PC-3 (cell line): ENCODE data around the gene PALD1.

Source experiments
- CTCF ChIP-seq: fragments of 300-600 bp; sonication (generic); conservative IDR thresholded peaks from 2 replicates; pipeline ENCODE4 v1.5.1; 2017; ENCODE audit warnings: antibody characterized with exemption, low read depth, mild to moderate bottlenecking, low read length
- EZH2 ChIP-seq: fragments of 300-600 bp; sonication (generic); IDR thresholded peaks from one replicate; pipeline ENCODE4 v1.6.1; 2017; ENCODE audit warnings: antibody characterized with exemption, mild to moderate bottlenecking, low read length; ENCODE audit not compliant: unreplicated experiment

GRCh38 chr10:70482982-70483760 lies 4.6 kb downstream of the PALD1 start:
- TF ChIP-seq EZH2 (no peak), CTCF (no peak)
